Stimulated activated CD8-positive, alpha-beta memory T cell treated with anti-CD3 and anti-CD28 coated beads, Interleukin-7, amount 100 ng/mL, for 24 hours (primary cell): ENCODE results near the gene ABCC10.

Experiments used
- DNase-seq: peaks from one replicate; pipeline ENCODE4 v3.0.0-alpha.2; 2020; ENCODE audit warnings: low read depth

ABCC10 gene

DNA sequence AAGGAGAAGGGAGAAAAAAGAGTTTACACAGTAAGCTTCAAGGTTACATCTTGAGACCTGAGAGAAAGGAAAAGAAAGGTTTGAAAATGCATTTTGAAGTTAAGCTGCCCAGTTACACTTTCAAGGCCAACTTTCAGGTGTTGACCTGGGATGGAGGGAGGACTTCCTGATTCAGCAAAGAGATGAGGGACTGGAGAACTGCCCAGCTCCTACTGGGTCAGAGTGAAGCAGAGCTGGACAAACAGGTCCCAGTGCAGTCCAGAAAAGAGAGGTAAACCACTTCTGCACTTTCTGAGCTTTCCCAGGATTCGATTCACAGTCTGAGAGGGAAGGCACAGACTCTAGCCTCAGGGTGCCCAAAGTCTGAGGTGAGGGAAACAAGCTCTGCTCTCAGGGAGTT lies 44.1 kb downstream of the ABCC10 start:
- no peak for DNase-seq

DNA sequence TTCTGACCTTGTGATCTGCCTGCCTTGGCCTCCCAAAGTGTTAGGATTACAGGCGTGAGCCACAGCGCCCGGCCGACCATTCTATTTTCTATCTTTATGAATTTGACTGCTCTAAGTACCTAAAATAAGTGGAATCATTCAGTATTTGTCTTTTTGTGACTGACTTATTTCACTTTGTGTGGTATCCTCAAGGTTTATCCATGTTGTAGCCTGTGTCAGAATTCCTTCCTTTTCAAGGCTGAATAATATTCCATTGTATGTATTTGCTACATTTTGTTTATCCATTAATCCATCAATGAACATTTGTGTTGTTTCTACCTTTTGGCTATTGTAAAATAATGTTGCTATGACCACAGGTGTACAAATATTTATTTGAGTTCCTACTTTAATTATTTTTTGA lies 45.2 kb downstream of the ABCC10 start:
- DNase-seq = no peak

DNA sequence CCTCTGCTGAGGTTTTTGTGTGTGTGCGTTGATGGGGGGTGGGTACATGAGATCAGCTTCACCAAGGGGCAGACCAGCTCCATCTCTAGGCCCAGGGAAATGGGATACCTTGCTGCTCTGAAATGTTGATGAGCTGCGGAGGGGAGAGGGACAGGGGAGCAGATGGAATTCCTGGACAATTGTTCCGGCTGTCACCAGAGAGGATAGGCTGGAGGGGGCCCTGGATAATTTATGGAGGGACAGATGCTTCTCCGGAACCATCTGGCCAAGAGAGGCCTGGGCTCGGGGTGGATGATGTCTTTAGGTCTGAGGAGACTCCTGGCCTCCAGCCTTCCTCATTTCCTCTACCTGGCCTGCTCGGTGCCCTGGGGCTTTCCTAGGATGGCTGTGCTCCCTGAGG lies 48.2 kb downstream of the ABCC10 start:
- no peak for DNase-seq

DNA sequence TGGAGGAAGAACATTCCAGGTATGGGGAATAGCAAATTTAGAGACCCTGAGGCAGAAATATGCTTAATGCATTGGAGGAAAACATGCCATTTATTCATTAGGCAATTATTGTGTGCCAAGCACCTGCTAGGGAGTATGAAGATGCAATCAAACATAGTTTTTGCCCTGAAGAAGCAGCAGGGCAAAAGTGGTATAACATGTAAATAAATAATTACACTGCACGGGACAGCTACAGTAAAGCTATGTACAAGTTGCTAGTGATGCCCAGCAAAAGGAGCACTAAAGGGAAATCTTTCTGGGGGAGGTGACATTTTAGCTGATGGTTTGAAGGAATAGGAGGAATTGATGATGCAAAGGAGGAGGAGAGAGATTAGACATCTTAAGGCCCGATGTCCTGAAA lies 49.4 kb downstream of the ABCC10 start:
- DNase-seq = no peak

DNA sequence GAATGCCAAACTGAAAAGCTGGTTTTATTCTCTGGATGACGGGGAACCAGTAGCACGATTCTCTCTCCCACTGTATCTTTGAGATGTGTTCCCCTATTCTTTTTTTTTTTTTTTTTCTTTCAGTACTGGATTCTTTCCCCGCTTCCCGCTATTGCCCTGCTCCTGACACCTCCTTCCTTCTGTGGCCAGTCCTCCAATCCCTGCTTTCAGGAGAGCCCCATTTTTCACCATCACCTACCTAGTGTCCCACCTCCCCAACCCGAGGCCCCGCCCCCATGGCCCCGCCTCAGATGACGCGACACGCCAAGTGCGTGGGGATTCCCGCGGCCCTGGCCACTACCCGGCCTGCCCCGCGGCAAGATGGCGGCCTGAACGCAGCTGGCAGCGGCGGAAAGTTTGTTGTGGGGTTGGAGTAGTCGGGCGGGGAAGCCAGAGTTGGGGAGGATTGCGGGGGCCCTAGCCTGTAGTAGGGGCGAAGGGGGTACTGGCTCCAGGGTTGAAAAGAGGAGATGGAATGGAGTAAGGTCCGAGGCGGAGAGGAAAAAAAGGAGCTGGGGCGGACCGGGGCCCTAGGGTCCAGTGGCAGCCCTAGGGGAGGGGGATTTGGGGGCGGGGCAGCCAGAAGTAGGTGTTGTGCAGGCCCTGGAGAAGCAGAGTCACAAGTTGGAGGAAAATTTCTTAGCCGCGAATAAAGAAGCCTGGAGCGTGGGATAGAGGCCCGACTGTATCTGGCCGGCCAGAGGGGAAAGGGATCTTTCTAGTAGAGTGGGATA lies 50.1 kb downstream of the ABCC10 start, which contains the start of gene TJAP1:
TSS of gene TJAP1 (plus strand) at position 336 of the 773 bp plus-strand sequence. CDS start 21,432 bp downstream, outside the sequence.
- DNase-seq = peak; percentile 97

DNA sequence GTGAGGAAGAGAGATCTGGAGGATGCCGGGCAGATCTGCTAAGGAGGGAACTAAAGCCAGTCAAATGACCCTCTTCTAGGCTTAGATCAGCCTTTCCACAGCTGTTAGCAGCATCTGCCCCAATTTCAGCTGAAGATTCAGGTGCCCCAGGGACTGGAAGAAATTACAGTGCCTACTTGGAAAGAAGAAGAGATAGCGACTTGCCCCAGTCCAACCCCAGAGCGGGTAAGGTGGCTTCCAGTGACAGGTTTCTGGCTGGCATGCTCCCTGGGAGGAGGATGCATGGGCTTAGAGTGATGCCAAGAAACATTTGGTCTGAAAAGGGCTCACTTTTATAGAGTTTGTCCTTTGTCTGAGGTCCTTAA lies 50.6 kb downstream of the ABCC10 start:
- DNase-seq = no peak

DNA sequence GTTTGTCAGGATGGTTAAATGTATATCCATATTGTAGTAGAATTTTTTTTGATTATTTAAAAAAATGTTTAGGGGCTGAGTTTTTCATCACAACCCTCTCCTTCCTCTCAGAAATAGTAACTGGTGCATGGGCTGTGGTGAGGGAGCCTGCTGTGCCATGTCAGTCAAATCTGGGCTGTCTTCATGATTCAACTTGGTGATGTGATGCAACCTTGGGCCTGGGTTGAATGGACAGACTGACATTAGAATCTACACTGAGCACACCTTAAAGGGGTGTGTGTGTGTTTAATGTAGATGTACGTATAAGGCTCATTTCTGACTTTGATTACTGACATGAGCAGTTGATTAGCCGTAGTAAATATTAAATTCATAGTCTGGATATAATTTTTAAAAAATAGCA lies 53.7 kb downstream of the ABCC10 start:
- no peak for DNase-seq

DNA sequence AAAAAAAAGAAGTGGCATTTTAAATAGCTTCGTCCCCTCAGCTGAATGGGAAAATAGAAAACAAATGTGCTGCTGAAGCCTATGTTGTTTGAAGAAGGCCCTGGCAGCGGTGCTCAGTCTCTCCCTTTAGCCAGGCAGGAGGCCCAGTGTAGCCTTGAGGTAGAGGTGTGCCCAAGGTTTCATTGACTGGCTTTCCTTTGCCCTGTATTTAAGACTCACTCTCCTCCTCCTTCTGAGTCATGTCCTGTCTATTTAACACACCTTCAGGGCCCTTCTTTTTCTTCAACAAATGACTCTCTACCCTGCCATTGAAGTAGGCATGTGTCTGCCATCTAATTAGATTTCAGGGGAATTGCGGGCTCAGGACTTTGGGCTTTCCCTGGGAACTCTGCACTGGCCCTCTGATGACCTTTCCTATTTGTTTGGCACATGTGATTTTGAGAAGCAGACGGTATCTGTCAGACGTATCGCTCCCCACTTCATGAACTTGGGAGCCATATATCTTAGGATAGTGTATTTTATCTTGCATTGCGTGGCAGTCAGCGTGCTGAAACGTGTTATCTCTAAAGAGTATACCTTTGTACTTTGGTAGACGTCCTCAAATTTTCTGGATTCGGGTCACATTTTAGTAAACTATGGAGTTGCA lies 54.4 kb downstream of the ABCC10 start:
- DNase-seq = no peak

DNA sequence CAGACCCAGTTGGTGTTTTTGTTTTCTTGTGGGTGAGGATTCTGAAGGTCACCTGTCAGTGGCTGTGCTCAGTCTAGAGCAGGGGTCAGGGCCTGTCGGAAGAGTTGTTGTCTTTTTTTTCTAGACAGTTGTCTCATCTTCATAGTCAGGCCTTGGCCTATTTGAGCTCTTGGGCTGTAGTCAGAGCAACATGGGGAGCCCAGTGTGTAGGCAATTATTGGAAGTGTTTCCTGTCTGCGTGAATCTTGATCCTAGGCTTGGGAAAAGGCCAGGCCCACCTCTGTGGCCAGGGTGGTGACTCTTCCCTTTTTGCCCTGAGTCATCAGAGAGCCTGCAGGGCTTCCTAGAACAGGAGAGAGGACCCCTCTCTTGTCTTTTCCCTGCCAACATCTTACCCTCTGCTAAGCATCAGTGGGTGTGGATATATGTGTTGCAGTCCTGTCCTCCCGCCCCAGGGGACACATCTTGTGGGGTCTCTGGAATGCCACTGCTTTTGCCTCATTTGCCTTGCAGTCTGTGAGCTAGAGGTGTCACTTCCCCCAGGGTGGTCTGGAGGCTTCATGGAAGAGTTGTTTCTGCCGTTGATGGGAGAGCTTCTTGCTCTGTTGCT lies 61.4 kb downstream of the ABCC10 start:
- DNase-seq = no peak

DNA sequence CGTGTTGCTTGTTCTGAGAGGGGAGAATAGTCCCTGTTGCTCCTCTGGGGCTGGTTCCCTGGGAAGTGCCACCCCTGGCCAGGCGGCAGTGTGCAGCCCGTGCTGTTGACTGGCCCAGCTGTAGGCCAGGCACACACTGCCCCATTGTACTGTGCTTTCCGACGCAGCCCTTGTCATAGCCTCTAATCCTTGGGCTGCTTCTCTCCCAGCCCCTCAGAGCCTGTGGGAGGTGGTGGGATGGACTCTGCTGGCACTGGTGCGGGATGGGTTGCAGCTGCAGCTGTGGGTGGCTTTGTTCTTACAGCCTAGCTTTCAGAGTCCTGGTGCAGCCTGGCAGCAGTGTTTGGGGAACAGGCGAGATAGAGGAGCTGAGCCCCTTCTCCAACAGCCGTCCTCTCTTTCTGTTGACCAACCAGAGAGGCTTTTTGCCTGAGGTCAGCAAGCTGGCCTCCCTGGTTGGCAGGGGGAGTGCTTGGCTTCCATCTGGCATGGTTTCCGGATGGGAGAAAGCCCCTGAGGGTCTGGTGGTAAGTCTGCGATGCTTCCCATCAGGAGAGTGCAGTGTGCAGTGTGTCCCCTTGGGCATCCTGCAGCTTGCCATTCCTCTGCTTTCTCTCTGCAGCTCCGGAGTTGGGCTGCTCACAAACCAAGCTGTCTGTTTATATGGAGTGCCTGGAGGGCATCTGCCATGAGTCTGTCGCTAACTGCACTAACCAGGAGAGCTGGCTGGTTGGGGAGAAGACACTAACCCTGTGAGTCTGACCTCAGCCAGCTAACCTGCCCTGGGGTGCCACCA lies 62.1 kb downstream of the ABCC10 start:
- no peak for DNase-seq

DNA sequence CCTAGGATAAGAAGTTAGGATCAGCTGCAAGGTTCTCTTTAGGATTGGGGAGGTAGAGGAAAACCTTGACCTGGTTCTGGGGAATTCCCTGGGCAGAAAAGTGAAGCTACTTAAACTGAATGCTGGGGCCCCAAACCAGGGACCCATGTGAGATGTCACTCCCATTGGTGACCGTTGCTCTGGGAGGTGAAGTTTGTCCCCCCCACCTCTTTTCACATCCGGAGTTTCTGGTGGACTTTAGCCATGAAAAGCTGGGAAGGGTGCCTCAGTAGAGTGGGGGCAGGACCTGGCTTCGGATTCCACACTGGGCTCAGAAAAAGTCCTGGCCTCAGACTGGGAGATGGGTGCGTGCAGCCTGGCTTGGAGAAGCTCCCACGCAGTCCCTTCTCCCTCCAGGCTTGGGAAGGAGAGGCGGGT lies 63.2 kb downstream of the ABCC10 start:
- DNase-seq = no peak

DNA sequence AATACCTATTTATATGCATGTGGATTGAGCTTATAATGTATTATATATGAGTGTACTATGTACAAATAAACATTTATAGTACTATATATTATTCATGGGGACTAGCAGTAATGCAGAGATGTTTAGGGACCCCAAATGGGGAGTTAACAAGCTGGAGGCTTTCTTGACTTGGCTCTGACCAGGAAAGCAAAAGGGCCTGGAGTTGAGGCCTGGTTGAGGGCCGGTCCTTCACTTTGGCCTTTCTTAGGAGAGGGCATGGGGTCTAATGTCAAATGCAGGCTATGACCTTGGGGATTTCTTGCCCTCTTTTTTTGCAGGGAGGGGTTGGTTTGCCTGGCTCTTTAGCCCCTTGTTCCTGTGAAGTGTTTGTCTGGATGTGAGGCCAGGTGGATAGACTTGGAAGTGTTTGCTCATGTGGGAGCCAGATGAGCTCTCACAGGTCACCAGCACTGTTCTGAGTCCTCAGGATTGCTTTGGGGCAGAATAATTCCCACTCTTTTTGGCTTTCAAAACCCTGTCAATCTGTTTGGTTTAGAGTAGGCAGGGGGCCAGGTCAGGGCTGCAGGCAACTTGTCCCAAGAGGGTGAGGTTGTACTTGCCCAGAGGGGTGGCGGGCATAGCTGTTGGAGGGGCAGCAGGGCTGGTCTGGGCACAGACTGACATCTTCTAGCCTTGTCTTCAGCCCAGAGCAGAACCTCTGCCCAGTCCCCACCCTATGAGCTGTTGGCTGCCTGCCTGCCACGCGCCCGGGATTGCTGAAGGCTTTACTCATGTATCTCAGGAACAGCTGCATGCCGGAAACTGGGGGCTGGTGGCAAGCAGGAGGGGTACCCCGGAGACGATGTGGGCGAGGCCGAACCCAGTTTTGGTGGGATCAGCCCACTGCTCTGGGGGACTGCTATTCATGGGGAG lies 64.7 kb downstream of the ABCC10 start:
- DNase-seq = no peak

DNA sequence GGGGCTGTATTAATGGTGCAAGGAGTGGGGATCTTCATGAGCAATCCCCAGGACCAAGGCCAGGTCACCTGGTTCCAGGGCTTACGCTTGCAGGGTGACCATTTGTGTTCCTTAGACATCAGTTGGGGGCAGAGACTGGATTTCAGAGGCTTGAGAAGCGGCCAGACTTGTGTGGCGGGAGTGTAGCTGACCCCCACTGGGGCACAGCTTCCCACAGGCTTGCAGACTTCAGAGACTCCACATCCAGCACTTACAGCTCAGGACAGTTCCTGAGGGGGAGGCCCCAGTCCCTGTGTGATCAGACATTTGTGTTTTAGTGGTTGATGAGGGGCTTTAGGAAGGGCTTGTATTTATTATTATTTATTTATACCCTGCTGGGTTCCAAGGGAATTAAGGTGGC lies 65.3 kb downstream of the ABCC10 start:
- no peak for DNase-seq

DNA sequence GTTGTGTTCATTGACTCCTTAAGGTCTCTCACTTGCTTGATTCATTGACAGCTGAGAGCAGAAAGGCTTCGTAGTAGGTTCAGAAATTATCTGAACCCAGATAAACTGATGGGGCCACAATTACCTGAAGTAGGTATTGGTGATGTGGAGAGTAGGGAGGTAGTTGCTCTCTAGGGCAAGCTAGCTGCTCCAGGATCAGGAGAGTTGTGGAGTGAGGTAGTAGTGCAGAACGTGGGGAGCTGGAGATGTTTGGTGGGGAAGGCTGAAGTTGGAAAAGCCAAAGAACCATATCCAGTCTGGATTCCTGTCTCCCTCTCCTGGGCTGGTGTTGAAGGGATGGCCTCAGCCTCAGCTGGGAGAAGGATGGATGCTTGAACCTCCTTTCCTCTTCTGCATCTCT lies 65.9 kb downstream of the ABCC10 start:
- DNase-seq = no peak

DNA sequence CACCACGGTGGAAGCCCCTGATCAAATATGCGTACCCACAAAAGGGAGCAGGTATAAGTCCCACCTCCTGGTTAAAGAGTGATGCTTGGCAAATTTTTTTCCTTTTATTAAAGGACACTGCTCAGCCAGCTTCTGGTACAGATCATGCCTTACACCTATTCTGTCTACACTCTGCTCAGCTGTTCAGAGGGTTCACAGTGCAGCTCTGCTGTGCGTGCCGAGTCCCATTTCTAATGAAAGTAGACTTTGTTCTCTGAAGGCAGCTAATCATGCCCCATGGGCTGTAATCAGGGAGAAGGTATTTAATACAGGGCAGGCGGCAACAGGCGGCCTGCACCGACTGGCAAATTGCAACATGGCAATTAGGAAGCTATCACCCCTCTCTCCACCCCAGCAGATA lies 66.5 kb downstream of the ABCC10 start:
- DNase-seq = no peak

DNA sequence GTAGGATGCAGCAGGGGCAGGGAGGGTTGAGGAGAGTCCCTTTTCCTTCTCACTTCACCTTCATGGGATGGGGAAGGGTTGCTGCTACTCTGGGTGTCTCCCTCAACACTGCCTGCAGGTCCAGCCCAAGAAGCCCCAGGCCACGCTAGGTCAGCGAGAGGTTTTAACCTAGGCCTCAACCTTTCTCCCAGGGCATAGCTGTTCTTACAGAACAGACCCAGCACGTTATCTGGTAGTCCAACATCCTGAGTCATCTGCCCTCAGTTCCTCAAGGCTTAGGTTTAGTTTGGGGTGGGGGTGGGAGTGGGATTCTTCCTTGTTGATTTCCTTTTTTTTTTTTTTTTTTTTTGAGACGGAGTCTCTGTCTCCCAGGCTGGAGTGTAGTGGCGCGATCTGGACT lies 67.0 kb downstream of the ABCC10 start:
- no peak for DNase-seq

DNA sequence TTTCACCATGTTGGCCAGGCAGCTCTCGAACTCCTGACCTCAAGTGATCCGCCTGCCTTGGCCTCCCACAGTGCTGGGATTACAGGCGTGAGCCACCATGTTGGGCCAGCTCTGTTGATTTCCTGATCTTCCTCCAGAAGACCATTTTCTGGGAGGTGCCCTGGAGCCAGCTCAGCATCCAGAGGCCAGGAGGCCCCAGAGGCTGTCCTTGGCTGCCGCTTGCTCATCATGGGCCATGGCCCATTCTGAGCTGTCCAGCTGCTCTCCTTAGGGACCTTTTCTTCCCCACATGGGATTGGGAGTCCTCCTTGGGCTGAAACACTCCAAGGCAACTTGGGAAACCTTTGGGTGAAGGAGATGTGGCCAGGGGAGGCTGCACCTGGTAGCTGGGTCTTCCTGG lies 67.4 kb downstream of the ABCC10 start:
- DNase-seq = no peak

DNA sequence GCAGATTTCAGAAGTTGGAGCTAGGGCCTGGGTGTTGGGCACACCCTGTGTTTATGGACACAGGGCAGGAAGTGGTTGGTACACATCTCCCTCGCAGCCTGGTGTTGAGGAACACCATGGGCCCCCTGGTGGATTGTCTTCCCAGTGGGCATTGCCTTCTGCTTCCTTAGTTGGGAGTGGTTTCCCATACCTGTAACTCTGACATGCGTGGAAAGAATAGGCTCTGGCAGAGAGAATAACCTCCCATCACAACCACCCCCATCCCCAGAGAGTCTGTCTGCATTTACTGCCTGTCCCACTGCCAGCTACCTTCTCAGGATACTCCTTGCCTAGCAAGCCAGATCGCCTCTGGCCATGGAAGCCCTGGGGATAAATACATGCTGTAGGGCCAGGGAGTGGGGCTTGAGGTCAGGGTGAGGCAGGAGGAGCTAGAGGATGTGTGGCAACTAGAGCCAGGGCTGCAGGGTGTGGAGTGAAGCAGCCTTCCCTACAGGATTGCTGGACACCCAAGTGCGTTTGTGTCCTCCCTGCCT lies 68.1 kb downstream of the ABCC10 start:
- DNase-seq = no peak

DNA sequence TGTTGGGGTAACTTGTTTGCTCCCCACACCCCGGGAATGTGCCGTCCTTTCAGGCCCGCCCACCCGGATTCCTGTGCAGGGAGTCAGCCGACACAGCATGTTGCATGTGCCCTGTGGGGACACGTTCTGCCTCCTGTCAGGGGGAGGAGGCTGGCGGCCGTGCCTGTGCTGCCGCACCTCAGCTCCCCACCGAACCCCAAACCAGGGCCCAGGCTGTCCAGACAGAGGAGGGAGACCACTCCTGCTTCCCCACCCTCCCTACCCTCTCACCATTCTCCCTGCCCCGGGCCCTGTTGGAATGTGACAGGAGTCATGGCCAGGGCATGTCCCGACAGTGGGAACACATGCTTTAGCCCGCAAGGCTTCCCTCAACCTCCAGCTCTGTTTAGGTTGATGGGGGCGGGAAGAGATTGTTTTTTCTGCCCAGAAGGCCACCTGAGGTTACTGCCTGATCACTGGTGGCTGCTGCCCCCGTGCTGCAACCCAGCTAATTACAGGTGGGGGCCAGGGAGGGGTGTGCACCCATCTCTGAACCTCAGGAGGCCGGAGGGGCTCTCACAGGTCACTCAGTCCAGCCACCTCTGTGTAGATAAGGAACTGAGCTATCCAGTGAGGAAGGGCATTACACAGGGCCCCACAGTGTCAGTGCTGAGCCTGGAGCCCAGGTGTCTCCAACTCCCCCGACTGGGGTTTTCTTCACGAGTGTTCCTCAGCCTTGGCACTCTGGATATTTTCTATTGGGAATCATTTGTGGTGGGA lies 69.2 kb downstream of the ABCC10 start:
- DNase-seq = no peak

DNA sequence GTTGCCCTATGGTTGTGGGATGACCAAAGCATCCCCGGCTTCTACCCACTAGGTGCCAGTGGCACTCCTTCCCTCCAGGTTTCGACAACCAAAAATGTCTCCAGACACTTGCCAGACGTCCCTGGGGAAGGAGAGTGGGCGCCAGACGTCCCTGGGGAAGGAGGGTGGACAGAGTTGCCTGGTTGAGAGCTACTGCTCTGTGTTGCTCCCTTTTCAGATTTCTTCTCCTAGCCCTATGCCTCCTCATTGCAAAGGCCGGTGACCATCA lies 69.7 kb downstream of the ABCC10 start:
- no peak for DNase-seq

DNA sequence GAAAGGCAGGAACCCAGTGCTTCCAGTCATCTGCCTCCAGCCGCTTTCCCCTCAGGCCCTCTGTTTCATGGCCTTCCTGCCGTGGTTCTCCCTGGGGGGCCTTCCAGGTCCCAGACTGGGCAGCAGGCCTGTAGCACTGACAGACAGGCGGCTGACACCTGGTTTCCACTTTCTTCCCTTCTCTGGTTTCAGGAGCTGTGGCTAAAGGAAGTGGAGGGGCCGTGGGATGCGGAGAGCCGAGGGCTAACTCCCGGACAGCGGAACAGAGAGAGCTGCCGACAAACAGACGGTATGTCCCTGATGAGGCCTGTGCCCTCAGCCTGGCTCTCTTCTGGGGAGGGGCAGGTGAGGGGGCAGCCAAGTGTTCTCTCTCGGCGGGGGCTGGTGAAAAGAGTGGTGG lies 70.3 kb downstream of the ABCC10 start:
- no peak for DNase-seq
